Body of pancreas (tissue), 4 donors: ENCODE results near the gene CTPS1. TPM values are rescaled to one million over a fixed set of nuclear protein-coding genes. Genes with fewer than 3 reads are reported as not detected.
A peak's percentile ranks its signal among the peaks of the same experiment; 100 is the strongest.

Experiments
- ATAC-seq: fragments of 150-250 bp; one replicate; pipeline ENCODE4 v1.9.1; 2016
- DNase-seq, 4 donors: peaks; one replicate each; pipeline ENCODE4 v3.0.0-alpha.2; 2019
- H3K27ac ChIP-seq, 4 donors: fragments of 200-600 bp; sonication (generic); 1 replicate in 3 of 4; 2 replicates in 1 of 4; pipeline versions ENCODE4 v1.5.1 to v1.6.1; 2016 to 2019; ENCODE audit warnings: mild to moderate bottlenecking in 1 of 4, mixed read lengths in 1 of 4, moderate library complexity in 1 of 4
- H3K27me3 ChIP-seq, 2 donors: fragments of 200-600 bp; sonication (generic); one replicate each; pipeline ENCODE4 v1.6.0; 2016; ENCODE audit warnings: mild to moderate bottlenecking in 1 of 2
- H3K36me3 ChIP-seq, 2 donors: fragments of 200-600 bp; sonication (generic); replicated peaks in 1 of 2; 2 replicates each; pipeline ENCODE4 v1.5.1; 2016; ENCODE audit warnings: low read depth in 2 of 2; ENCODE audit not compliant: insufficient read depth in 1 of 2
- H3K4me1 ChIP-seq: fragments of 200-600 bp; sonication (generic); one replicate; pipeline ENCODE4 v1.6.0; 2016
- H3K4me3 ChIP-seq, 2 donors: fragments of 200-600 bp; sonication (generic); 1 replicate in 1 of 2; 2 replicates in 1 of 2; pipeline ENCODE4 v1.5.1; 2016 to 2019
- H3K9me3 ChIP-seq, 3 donors: fragments of 200-600 bp; sonication (generic); 1 replicate in 2 of 3; 2 replicates in 1 of 3; pipeline ENCODE4 v1.5.1; 2016
- POLR2A ChIP-seq, 3 donors: fragments of 450-650 bp; IDR thresholded peaks; one replicate each; pipeline ENCODE4 v1.6.1; 2016; ENCODE audit warnings: antibody characterized with exemption in 3 of 3, mild to moderate bottlenecking in 2 of 3
- WGBS, 2 donors: methylation state at CpG; one replicate each; pipeline ENCODE4 v1.1.5; 2017; 5-methylcytosine and 5-hydroxymethylcytosine counted together
- intact Hi-C: fragments of 100-400 bp; cut with DNase I; formaldehyde crosslinking; loops from one replicate; pipeline ENCODE4 v1.15.1; 2023
- total RNA-seq, 2 donors: library from RNA; depleted of rRNA; stranded (reverse); fragments of >200 nt; gene quantifications; one replicate each; pipeline ENCODE4 v1.1.0, GENCODE V29; 2016
- TF ChIP-seq, protein P1 (sequence below), 7 experiments: fragments of 450-650 bp in 4 of 7; fragments of 200-600 bp in 3 of 7; sonication (generic) in 3 of 7; IDR thresholded peaks; one replicate each; pipeline ENCODE4 v1.5.1; 2016 to 2019; ENCODE audit warnings: antibody characterized with exemption in 7 of 7

CTPS1 gene
- total RNA-seq, 2 donors from 2014 or later: 8.9 to 13.0 TPM

GRCh38 chr1:40951943-40952743 lies 27.4 kb upstream of the CTPS1 start:
- intact Hi-C loops: loop anchor here (5.0 kb wide), 1 partner anchor 105 kb away; no protein-coding TSS in a partner anchor
- no peaks in the 10 kb centered on the region for H3K9me3 ChIP-seq
- H3K4me3 ChIP-seq: no peak overlapping the region
- no peak for TF ChIP-seq POLR2A (IDR thresholded peaks at IDR 0.05)
- TF ChIP-seq, protein P1, sequence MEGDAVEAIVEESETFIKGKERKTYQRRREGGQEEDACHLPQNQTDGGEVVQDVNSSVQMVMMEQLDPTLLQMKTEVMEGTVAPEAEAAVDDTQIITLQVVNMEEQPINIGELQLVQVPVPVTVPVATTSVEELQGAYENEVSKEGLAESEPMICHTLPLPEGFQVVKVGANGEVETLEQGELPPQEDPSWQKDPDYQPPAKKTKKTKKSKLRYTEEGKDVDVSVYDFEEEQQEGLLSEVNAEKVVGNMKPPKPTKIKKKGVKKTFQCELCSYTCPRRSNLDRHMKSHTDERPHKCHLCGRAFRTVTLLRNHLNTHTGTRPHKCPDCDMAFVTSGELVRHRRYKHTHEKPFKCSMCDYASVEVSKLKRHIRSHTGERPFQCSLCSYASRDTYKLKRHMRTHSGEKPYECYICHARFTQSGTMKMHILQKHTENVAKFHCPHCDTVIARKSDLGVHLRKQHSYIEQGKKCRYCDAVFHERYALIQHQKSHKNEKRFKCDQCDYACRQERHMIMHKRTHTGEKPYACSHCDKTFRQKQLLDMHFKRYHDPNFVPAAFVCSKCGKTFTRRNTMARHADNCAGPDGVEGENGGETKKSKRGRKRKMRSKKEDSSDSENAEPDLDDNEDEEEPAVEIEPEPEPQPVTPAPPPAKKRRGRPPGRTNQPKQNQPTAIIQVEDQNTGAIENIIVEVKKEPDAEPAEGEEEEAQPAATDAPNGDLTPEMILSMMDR (IDR thresholded peaks at IDR 0.05): peak; percentile 85 to 97 (median 96)
- H3K4me1 ChIP-seq: peaks cover 17% of the 10 kb centered on the region
- no peak overlapping the region for H3K27ac ChIP-seq
- no peaks in the 10 kb centered on the region for H3K27me3 ChIP-seq
- DNase-seq: peak; percentile 84 to 88 (median 86)
- H3K36me3 ChIP-seq: no peaks in the 10 kb centered on the region
- peak; percentile 82 for ATAC-seq
- WGBS, 2 donors: 23 to 29% methylated on average over 13 to 17 of the region's 17 CpGs

DNA sequence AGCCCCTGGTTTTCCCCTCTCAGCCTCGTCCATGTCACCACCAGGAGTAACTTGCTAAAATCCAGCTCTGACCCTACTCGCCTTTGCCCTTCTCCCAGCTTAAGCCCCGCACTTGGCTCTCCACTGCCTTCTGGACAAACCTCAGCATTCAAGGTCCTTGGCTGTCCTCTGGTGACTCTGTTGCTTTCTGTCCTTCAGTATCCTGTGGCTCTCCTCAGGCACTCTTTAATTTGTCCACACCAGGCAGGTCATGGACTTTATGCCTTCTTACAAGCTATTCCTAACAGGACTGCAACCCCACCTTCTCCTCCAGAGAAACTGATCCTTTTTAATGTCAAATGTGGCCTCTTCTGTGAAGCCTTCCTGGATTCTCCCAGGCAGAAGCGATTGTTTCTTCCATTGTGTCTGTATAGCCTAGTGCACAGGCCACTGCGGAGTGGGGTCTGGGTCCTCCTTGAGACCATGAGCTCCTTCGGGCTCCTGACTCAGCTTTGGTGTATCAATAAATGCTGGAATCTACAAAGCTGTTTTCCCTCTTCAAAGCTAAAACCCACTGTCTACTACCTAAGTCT lies 26.7 kb upstream of the CTPS1 start:
- no peak overlapping the region for H3K27ac ChIP-seq
- no peak overlapping the region for H3K4me3 ChIP-seq
- no peaks in the 10 kb centered on the region for H3K36me3 ChIP-seq
- H3K9me3 ChIP-seq: no peaks in the 10 kb centered on the region
- ATAC-seq: peak; percentile 1
- 38 to 57% methylated on average over 4 to 6 of the region's 6 CpGs for WGBS, 2 donors
- no peak for DNase-seq
- peaks cover 17% of the 10 kb centered on the region for H3K4me1 ChIP-seq
- TF ChIP-seq POLR2A (IDR thresholded peaks at IDR 0.05): no peak
- H3K27me3 ChIP-seq: no peaks in the 10 kb centered on the region
- intact Hi-C loops: loop anchor here (5.0 kb wide), 1 partner anchor 106 kb away; no protein-coding TSS in a partner anchor

DNA sequence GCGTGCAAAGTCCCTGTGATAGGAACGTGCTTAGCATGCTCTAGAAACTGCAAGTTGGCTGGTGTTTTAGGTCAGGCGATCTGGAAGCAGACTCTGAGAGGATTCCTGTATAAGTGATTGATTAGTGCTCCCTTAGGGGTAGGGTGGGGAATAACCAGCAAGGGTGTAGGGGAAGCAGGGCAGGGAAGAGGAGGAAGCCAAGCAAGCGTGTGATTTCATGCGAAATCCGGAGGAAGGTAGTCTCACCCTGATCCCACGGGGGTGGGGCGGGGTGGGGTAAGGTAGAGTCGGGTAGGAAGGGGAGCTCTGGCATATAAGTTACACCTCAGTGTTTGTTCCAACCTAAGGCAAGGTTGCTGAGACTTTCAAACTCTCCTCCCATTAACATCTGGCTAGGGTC lies 24.9 kb upstream of the CTPS1 start:
- 22 to 26% methylated on average over 8 to 9 of the region's 9 CpGs for WGBS, 2 donors
- ATAC-seq: no peak
- Histone ChIP-seq H3K36me3 (no peaks in the 10 kb centered on the region), H3K4me1 (peaks cover 7% of the 10 kb centered on the region), H3K27me3 (no peaks in the 10 kb centered on the region), H3K9me3 (no peaks in the 10 kb centered on the region), H3K27ac (no peak overlapping the region), H3K4me3 (no peak overlapping the region)
- no peak for DNase-seq
- intact Hi-C loops: loop anchor here (5.0 kb wide), 1 partner anchor 107 kb away; no protein-coding TSS in a partner anchor
- TF ChIP-seq, protein P1 (IDR thresholded peaks at IDR 0.05): no peak
- TF ChIP-seq POLR2A (IDR thresholded peaks at IDR 0.05): no peak

- Histone ChIP-seq H3K27ac (no peak overlapping the region), H3K27me3 (no peaks in the 10 kb centered on the region)
- no peak for ATAC-seq
Observed at GRCh38 chr1:40955266-40955665, 24.2 kb upstream of the CTPS1 start.

GRCh38 chr1:40956407-40956806 lies 23.1 kb upstream of the CTPS1 start:
- DNase-seq: no peak
- Histone ChIP-seq H3K9me3 (no peaks in the 10 kb centered on the region), H3K4me3 (no peak overlapping the region), H3K4me1 (peaks cover 7% of the 10 kb centered on the region), H3K36me3 (no peaks in the 10 kb centered on the region), H3K27me3 (no peaks in the 10 kb centered on the region), H3K27ac (no peak overlapping the region)
- no peak for TF ChIP-seq POLR2A (IDR thresholded peaks at IDR 0.05)
- TF ChIP-seq, protein P1 (IDR thresholded peaks at IDR 0.05): no peak
- WGBS, 2 donors: 42 to 44% methylated on average over 1 of the region's 1 CpG
- intact Hi-C loops: no loop called here
- ATAC-seq: peak; percentile 10

More at GRCh38 chr1:40955266-40955665, 24.2 kb upstream of the CTPS1 start:
- WGBS, 2 donors: 65 to 75% methylated on average over 5 of the region's 5 CpGs
- no peak for DNase-seq
- TF ChIP-seq, protein P1 (IDR thresholded peaks at IDR 0.05): no peak
- no peak for TF ChIP-seq POLR2A (IDR thresholded peaks at IDR 0.05)
- no peaks in the 10 kb centered on the region for H3K9me3 ChIP-seq
- intact Hi-C loops: no loop called here
- H3K36me3 ChIP-seq: no peaks in the 10 kb centered on the region
- H3K4me1 ChIP-seq: peaks cover 7% of the 10 kb centered on the region
- H3K4me3 ChIP-seq: no peak overlapping the region
